ENCODE measurements around the gene FAM222A. TPM values are rescaled to one million over a fixed set of nuclear protein-coding genes. Genes with fewer than 3 reads are reported as not detected.

The FAM222A gene
- total RNA-seq, 1 experiment from 2014 or later, result 1.6 TPM

DNA sequence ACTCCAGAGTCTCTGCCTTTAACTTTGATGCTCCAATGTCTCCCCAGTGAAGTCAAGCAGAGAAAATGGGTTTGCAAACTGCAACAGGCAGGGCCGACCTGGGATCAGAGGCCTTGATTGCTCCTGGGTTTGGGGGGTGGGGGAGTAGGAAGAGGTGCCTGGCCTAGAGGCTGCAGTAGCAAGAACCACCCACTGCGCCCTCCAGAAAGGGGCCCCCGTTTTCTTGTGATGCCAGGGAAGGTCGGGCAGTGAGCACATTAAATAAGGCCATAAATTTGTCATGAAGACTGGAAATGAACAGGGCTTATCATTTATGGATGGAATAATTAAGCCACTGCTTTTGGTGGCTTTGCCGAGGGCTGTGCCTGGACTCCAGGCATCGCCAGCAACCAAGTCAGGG is 38.2 kb upstream of the FAM222A start:
- Mint-ChIP-seq H3K36me3 (no peaks in the 10 kb centered on the region), H3K4me1 (peaks cover 14% of the 10 kb centered on the region), H3K4me3 (no peak overlapping the region), H3K27me3 (ENCODE audit: low read depth) (peaks cover 37% of the 10 kb centered on the region), H3K27ac (no peak overlapping the region), H3K9me3 (peaks cover 3% of the 10 kb centered on the region; the same call in 1 of the 2 replicates)
- DNase-seq (ENCODE audit: low spot score), result no peak
- ATAC-seq, result no peak
- ChIA-PET CTCF (no interaction called here), POLR2A (no interaction called here)
- TF ChIP-seq ZNF317 (CRISPR knock-in tag; IDR thresholded peaks at IDR 0.05; ENCODE audit: borderline replicate concordance, low read depth) (no peak), ETV6 (CRISPR knock-in tag; IDR thresholded peaks at IDR 0.05) (no peak), GRHL2 (CRISPR knock-in tag; IDR thresholded peaks at IDR 0.05; ENCODE audit: insufficient replicate concordance, severe bottlenecking) (no peak)
- TF ChIP-seq, protein P1, sequence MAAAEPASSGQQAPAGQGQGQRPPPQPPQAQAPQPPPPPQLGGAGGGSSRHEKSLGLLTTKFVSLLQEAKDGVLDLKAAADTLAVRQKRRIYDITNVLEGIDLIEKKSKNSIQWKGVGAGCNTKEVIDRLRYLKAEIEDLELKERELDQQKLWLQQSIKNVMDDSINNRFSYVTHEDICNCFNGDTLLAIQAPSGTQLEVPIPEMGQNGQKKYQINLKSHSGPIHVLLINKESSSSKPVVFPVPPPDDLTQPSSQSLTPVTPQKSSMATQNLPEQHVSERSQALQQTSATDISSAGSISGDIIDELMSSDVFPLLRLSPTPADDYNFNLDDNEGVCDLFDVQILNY (CRISPR knock-in tag; IDR thresholded peaks at IDR 0.05), result no peak

DNA sequence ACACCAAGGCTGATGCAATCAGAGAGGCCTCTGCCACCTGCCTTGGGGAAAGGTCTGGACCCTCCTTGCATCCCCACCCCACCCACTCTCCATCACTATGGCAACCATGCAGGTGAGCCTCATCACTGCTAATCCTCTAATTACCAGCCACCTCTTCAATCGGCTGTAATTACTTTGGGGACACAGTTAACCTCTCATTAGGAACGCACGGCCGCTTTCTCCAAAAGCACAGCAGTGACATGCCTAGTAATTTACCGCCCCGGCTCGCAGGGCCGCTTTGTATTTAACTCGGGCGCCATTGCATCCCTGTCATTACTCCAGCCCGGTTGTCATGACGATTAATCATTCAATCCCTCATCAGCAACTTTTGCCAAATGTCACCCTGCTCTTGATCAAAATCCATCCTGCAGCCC is 36.3 kb upstream of the FAM222A start:
- Mint-ChIP-seq H3K9me3 (no peaks in the 10 kb centered on the region), H3K27me3 (ENCODE audit: low read depth) (peaks cover 48% of the 10 kb centered on the region), H3K27ac (no peak overlapping the region), H3K4me1 (peaks cover 11% of the 10 kb centered on the region), H3K36me3 (no peaks in the 10 kb centered on the region), H3K4me3 (no peak overlapping the region)
- DNase-seq (ENCODE audit: low spot score) (no peak), ATAC-seq (no peak)
- CTCF ChIA-PET, result interaction anchor here (0.6 kb wide), 2 partner anchors 27 to 62 kb away, joined by 3 to 4 read pairs; no protein-coding TSS in a partner anchor
- POLR2A ChIA-PET, result interaction anchor here (0.6 to 1.2 kb wide), 2 partner anchors 9 to 216 kb away, joined by 3 to 4 read pairs; no protein-coding TSS in a partner anchor
- TF ChIP-seq, protein P2, sequence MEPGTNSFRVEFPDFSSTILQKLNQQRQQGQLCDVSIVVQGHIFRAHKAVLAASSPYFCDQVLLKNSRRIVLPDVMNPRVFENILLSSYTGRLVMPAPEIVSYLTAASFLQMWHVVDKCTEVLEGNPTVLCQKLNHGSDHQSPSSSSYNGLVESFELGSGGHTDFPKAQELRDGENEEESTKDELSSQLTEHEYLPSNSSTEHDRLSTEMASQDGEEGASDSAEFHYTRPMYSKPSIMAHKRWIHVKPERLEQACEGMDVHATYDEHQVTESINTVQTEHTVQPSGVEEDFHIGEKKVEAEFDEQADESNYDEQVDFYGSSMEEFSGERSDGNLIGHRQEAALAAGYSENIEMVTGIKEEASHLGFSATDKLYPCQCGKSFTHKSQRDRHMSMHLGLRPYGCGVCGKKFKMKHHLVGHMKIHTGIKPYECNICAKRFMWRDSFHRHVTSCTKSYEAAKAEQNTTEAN (CRISPR knock-in tag; IDR thresholded peaks at IDR 0.05), result no peak
- TF ChIP-seq JUN (CRISPR knock-in tag; IDR thresholded peaks at IDR 0.05) (no peak), ZNF232 (CRISPR knock-in tag; IDR thresholded peaks at IDR 0.05) (no peak), OVOL2 (CRISPR knock-in tag; IDR thresholded peaks at IDR 0.05; ENCODE audit: borderline replicate concordance) (no peak), ZBTB21 (CRISPR knock-in tag; IDR thresholded peaks at IDR 0.05; ENCODE audit: borderline replicate concordance) (no peak), SMAD4 (CRISPR knock-in tag; IDR thresholded peaks at IDR 0.05) (no peak), NFE2L1 (CRISPR knock-in tag; IDR thresholded peaks at IDR 0.05) (no peak), TEAD1 (CRISPR knock-in tag; IDR thresholded peaks at IDR 0.05) (no peak), SP1 (CRISPR knock-in tag; conservative IDR thresholded peaks at IDR 0.05) (no peak), CREM (CRISPR knock-in tag; IDR thresholded peaks at IDR 0.05) (no peak), TP53 (CRISPR knock-in tag; IDR thresholded peaks at IDR 0.05) (no peak)
- TF ChIP-seq, protein P3, sequence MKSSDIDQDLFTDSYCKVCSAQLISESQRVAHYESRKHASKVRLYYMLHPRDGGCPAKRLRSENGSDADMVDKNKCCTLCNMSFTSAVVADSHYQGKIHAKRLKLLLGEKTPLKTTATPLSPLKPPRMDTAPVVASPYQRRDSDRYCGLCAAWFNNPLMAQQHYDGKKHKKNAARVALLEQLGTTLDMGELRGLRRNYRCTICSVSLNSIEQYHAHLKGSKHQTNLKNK (CRISPR knock-in tag; IDR thresholded peaks at IDR 0.05), result no peak
- TF ChIP-seq, protein P4, sequence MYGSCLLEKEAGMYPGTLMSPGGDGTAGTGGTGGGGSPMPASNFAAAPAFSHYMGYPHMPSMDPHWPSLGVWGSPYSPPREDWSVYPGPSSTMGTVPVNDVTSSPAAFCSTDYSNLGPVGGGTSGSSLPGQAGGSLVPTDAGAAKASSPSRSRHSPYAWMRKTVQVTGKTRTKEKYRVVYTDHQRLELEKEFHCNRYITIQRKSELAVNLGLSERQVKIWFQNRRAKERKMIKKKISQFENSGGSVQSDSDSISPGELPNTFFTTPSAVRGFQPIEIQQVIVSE (CRISPR knock-in tag; IDR thresholded peaks at IDR 0.05; ENCODE audit: borderline replicate concordance), result no peak
- TF ChIP-seq, protein P5, sequence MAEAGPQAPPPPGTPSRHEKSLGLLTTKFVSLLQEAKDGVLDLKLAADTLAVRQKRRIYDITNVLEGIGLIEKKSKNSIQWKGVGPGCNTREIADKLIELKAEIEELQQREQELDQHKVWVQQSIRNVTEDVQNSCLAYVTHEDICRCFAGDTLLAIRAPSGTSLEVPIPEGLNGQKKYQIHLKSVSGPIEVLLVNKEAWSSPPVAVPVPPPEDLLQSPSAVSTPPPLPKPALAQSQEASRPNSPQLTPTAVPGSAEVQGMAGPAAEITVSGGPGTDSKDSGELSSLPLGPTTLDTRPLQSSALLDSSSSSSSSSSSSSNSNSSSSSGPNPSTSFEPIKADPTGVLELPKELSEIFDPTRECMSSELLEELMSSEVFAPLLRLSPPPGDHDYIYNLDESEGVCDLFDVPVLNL (CRISPR knock-in tag; IDR thresholded peaks at IDR 0.05; ENCODE audit: borderline replicate concordance, low read depth), result no peak
- TF ChIP-seq, protein P6, sequence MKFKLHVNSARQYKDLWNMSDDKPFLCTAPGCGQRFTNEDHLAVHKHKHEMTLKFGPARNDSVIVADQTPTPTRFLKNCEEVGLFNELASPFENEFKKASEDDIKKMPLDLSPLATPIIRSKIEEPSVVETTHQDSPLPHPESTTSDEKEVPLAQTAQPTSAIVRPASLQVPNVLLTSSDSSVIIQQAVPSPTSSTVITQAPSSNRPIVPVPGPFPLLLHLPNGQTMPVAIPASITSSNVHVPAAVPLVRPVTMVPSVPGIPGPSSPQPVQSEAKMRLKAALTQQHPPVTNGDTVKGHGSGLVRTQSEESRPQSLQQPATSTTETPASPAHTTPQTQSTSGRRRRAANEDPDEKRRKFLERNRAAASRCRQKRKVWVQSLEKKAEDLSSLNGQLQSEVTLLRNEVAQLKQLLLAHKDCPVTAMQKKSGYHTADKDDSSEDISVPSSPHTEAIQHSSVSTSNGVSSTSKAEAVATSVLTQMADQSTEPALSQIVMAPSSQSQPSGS (CRISPR knock-in tag; IDR thresholded peaks at IDR 0.05; ENCODE audit: borderline replicate concordance, low read depth), result no peak
- TF ChIP-seq, protein P1 (CRISPR knock-in tag; IDR thresholded peaks at IDR 0.05), result no peak

All from WTC11 (cell line).